HepG2 (cell line): Measurements from ENCODE around the gene OR7G2. TPM values are rescaled to one million over a fixed set of nuclear protein-coding genes. Genes with fewer than 3 reads are reported as not detected.

Experiments
- ARNT2 ChIP-seq: sonication (generic); formaldehyde crosslinking; IDR thresholded peaks from 2 replicates; pipeline ENCODE4 v1.8.0; 2022; ENCODE audit warnings: mild to moderate bottlenecking, low read depth, missing genetic modification reagents, moderate library complexity
- DMAP1 ChIP-seq: IDR thresholded peaks from 2 replicates; pipeline ENCODE4 v1.6.1; 2016
- DRAP1 ChIP-seq: IDR thresholded peaks from 2 replicates; pipeline ENCODE4 v1.6.1; 2016; ENCODE audit warnings: missing genetic modification reagents, missing compliant biosample characterization
- EP300 ChIP-seq, 3 experiments: sonication (generic) in 1 of 3; formaldehyde crosslinking in 1 of 3; IDR thresholded peaks; 2 replicates each; pipeline versions ENCODE4 v1.5.1 to v1.6.1; 2011 to 2020; ENCODE audit warnings: low read depth in 2 of 3, low read length in 2 of 3, borderline replicate concordance in 1 of 3, improper control_type of control experiment in 1 of 3, mild to moderate bottlenecking in 1 of 3, missing genetic modification reagents in 1 of 3, moderate library complexity in 1 of 3
- GABPB1 ChIP-seq: IDR thresholded peaks from 2 replicates; pipeline ENCODE4 v1.6.1; 2016; ENCODE audit warnings: mild to moderate bottlenecking, missing genetic modification reagents, moderate library complexity, missing compliant biosample characterization
- HNRNPL ChIP-seq: fragments of 200-400 bp; formaldehyde crosslinking; IDR thresholded peaks from 2 replicates; pipeline ENCODE4 v1.6.1; 2017; ENCODE audit warnings: mild to moderate bottlenecking, low read depth, low read length
- KLF16 ChIP-seq, 2 experiments: sonication (generic) in 1 of 2; formaldehyde crosslinking in 1 of 2; IDR thresholded peaks; 2 replicates each; pipeline versions ENCODE4 v1.6.1 to v1.8.0; 2016 to 2023; ENCODE audit warnings: missing genetic modification reagents in 2 of 2, missing compliant biosample characterization in 1 of 2
- MAF1 ChIP-seq: sonication (generic); formaldehyde crosslinking; IDR thresholded peaks from 2 replicates; pipeline ENCODE4 v1.5.0; 2020; ENCODE audit warnings: missing genetic modification reagents, borderline replicate concordance
- MBNL3 ChIP-seq: fragments of 250-450 bp; sonication (Bioruptor Pico); conservative IDR thresholded peaks from 2 replicates; pipeline ENCODE4 v1.8.0; 2022; ENCODE audit warnings: mild to moderate bottlenecking, inconsistent platforms
- MED13 ChIP-seq: sonication (generic); formaldehyde crosslinking; IDR thresholded peaks from 2 replicates; pipeline ENCODE4 v1.5.0; 2020; ENCODE audit warnings: missing genetic modification reagents
- NR0B2 ChIP-seq: sonication (generic); formaldehyde crosslinking; IDR thresholded peaks from 2 replicates; pipeline ENCODE4 v1.4.0; 2020; ENCODE audit warnings: mild to moderate bottlenecking, missing genetic modification reagents
- PITX1 ChIP-seq: sonication (generic); formaldehyde crosslinking; IDR thresholded peaks from 2 replicates; pipeline ENCODE4 v1.5.1; 2020; ENCODE audit warnings: mild to moderate bottlenecking, missing genetic modification reagents
- POLR2G ChIP-seq: fragments of 200-400 bp; formaldehyde crosslinking; IDR thresholded peaks from 2 replicates; pipeline ENCODE4 v1.6.1; 2018; ENCODE audit warnings: mild to moderate bottlenecking, low read depth, low read length, moderate library complexity
- SOX6 ChIP-seq, 2 experiments: fragments of 450-650 bp in 1 of 2; sonication (generic) in 1 of 2; formaldehyde crosslinking in 1 of 2; IDR thresholded peaks; 2 replicates each; pipeline versions ENCODE4 v1.4.0 to v1.6.1; 2017 to 2020; ENCODE audit warnings: antibody characterized with exemption in 1 of 2, mild to moderate bottlenecking in 1 of 2, missing genetic modification reagents in 1 of 2
- TCF12 ChIP-seq, 2 experiments: fragments of 450-650 bp in 1 of 2; sonication (generic) in 1 of 2; formaldehyde crosslinking in 1 of 2; IDR thresholded peaks; 2 replicates each; pipeline versions ENCODE4 v1.6.1 to v1.8.0; 2017 to 2022; ENCODE audit warnings: antibody characterized with exemption in 1 of 2, mild to moderate bottlenecking in 1 of 2, missing genetic modification reagents in 1 of 2, moderate library complexity in 1 of 2
- USF2 ChIP-seq, 2 experiments: sonication (generic) in 1 of 2; formaldehyde crosslinking in 1 of 2; IDR thresholded peaks; 2 replicates each; pipeline versions ENCODE4 v1.5.1 to v1.6.1; 2011 to 2020; ENCODE audit warnings: borderline replicate concordance in 1 of 2, low read depth in 1 of 2, low read length in 1 of 2, mild to moderate bottlenecking in 1 of 2, missing genetic modification reagents in 1 of 2, moderate library complexity in 1 of 2
- ZBTB46 ChIP-seq: sonication (generic); formaldehyde crosslinking; IDR thresholded peaks from 2 replicates; pipeline ENCODE4 v1.4.0; 2020; ENCODE audit warnings: mild to moderate bottlenecking, missing genetic modification reagents, borderline replicate concordance
- ZFP36 ChIP-seq: fragments of 150-350 bp; IDR thresholded peaks from 2 replicates; pipeline ENCODE4 v1.6.1; 2018; ENCODE audit warnings: borderline replicate concordance, low read length, low read depth; ENCODE audit not compliant: partially characterized antibody
- ZFP90 ChIP-seq: sonication (generic); formaldehyde crosslinking; IDR thresholded peaks from 2 replicates; pipeline ENCODE4 v1.8.0; 2022; ENCODE audit warnings: missing genetic modification reagents, mild to moderate bottlenecking, inconsistent platforms, borderline replicate concordance
- ZNF335 ChIP-seq: sonication (generic); formaldehyde crosslinking; IDR thresholded peaks from 2 replicates; pipeline ENCODE4 v1.4.0; 2020; ENCODE audit warnings: missing genetic modification reagents
- ZNF580 ChIP-seq: IDR thresholded peaks from 2 replicates; pipeline ENCODE4 v1.6.1; 2016; ENCODE audit warnings: low read depth, borderline replicate concordance
- ZSCAN30 ChIP-seq: sonication (generic); formaldehyde crosslinking; IDR thresholded peaks from 2 replicates; pipeline ENCODE4 v1.5.0; 2020; ENCODE audit warnings: mild to moderate bottlenecking, missing genetic modification reagents
- polyA plus RNA-seq, 8 experiments: library from polyadenylated mRNA; depleted of rRNA in 3 of 8; stranded (reverse) in 7 of 8; unstranded in 1 of 8; fragments of >200 nt; fragmentation: Illumina TruSeq in 4 of 8; extraction: Trizol in 4 of 8; gene quantifications; 2 replicates each; pipeline versions ENCODE4 v1.2.1 to v1.2.3, GENCODE V29; 2011 to 2016; ENCODE audit warnings: low read depth in 4 of 8, missing spikeins in 1 of 8, mixed read lengths in 1 of 8; ENCODE audit not compliant: insufficient read depth in 1 of 8
- total RNA-seq, 5 experiments: library from RNA; depleted of rRNA; stranded (reverse); fragments of >200 nt; fragmentation: Illumina TruSeq; extraction: Trizol; gene quantifications; 2 replicates each; pipeline ENCODE4 v1.2.3, GENCODE V29; 2016; ENCODE audit warnings: low read depth in 1 of 5

OR7G2 gene
- total and polyA plus RNA-seq, 2 of the 13 experiments (the other 11 are each of a cell fraction or from before 2014, with no cell fraction given), result not detected

GRCh38 chr19:9140159-9140874 is 33.0 kb upstream of the OR7G2 start, which contains the start of gene ZNF317 (continued):
- TF ChIP-seq USF2 (IDR thresholded peaks at IDR 0.05; ENCODE audit: low read depth, low read length), result no peak
- TF ChIP-seq USF2 (CRISPR knock-in tag; IDR thresholded peaks at IDR 0.05; ENCODE audit: borderline replicate concordance), result peak; percentile 9; the same call in 1 of the 2 replicates
- TF ChIP-seq DMAP1 (CRISPR knock-in tag), result peak; percentile 89
- peak; percentile 36; the same call in 1 of the 2 replicates for TF ChIP-seq NR0B2 (CRISPR knock-in tag)
- no peak for TF ChIP-seq SOX6 (IDR thresholded peaks at IDR 0.05)
- TF ChIP-seq SOX6 (CRISPR knock-in tag; IDR thresholded peaks at IDR 0.05), result peak; percentile 67
- peak; percentile 82; the same call in 1 of the 2 replicates for TF ChIP-seq ZNF580 (CRISPR knock-in tag)
- TF ChIP-seq GABPB1 (CRISPR knock-in tag), result peak; percentile 94
- TF ChIP-seq MAF1, result no peak
- peak in 1 of 2 experiments; percentile 58; a peak in 2 of 4 replicates for TF ChIP-seq KLF16 (CRISPR knock-in tag; IDR thresholded peaks at IDR 0.05)
- 0 out of 2 replicates have a peak, but pooled peaks have one; percentile 41 for TF ChIP-seq ZSCAN30 (CRISPR knock-in tag)
- TF ChIP-seq PITX1 (CRISPR knock-in tag), result peak; percentile 55; the same call in 1 of the 2 replicates
- peak; percentile 80 for TF ChIP-seq DRAP1 (CRISPR knock-in tag)
- TF ChIP-seq MED13 (CRISPR knock-in tag), result 0 out of 2 replicates have a peak, but pooled peaks have one; percentile 35
- no peak for TF ChIP-seq EP300 (IDR thresholded peaks at IDR 0.05; ENCODE audit: low read depth in 2 of 2, low read length in 2 of 2)
- 0 out of 2 replicates have a peak, but pooled peaks have one; percentile 26 for TF ChIP-seq EP300 (CRISPR knock-in tag; IDR thresholded peaks at IDR 0.05; ENCODE audit: borderline replicate concordance)
- TF ChIP-seq ZBTB46 (CRISPR knock-in tag), result no peak
- TF ChIP-seq ZFP36, result no peak
- no peak for TF ChIP-seq ZNF335 (CRISPR knock-in tag)
- TF ChIP-seq TCF12 (IDR thresholded peaks at IDR 0.05), result no peak
- 0 out of 2 replicates have a peak, but pooled peaks have one; percentile 48 for TF ChIP-seq TCF12 (CRISPR knock-in tag; IDR thresholded peaks at IDR 0.05)
- TF ChIP-seq ARNT2 (CRISPR knock-in tag), result peak; percentile 91
- peak; percentile 78; the same call in 1 of the 2 replicates for TF ChIP-seq ZFP90 (CRISPR knock-in tag)
- no peak for TF ChIP-seq HNRNPL
- peak; percentile 97 for TF ChIP-seq POLR2G
- no peak for TF ChIP-seq MBNL3
